K562 (cell line): ENCODE results near the gene BNC2. TPM values are rescaled to one million over a fixed set of nuclear protein-coding genes. Genes with fewer than 3 reads are reported as not detected.

Source experiments
- ATAC-seq: fragments of 200-7000 bp; cut with Tn5 transposase; 3 replicates; pipeline ENCODE4 v1.9.1; 2020; ENCODE audit warnings: moderate library complexity
- BruUV-seq: library from RNA; stranded (reverse); fragments of 400-500 nt; replicated peaks from 2 replicates; lab custom pipeline; 2021; lab: Mats Ljungman, UMichigan
- CTCF ChIA-PET: fragments of 300-600 bp; formaldehyde crosslinking; extraction: SDS; loops from one replicate; lab custom pipeline; 2021; ENCODE audit warnings: low intra/inter-chr PET ratio; lab: Yijun Ruan, JAX
- POLR2A ChIA-PET: fragments of 300-600, 350-650 bp; sonication (Branson Sonifier 250); formaldehyde crosslinking; extraction: SDS; loops from one replicate; lab custom pipeline; 2021; ENCODE audit warnings: antibody characterized with exemption, inconsistent platforms; lab: Yijun Ruan, JAX
- DNase-seq, 4 experiments: peaks; one replicate each; pipeline versions ENCODE4 v3.0.0 to v3.0.0-alpha.2; 2011 to 2018; ENCODE audit warnings: low spot score in 3 of 4, mixed read lengths in 3 of 4; ENCODE audit errors: extremely low read depth in 1 of 4
- FAIRE-seq: peaks from 2 replicates; lab custom pipeline; 2011; peaks lifted over from hg19 to GRCh38; lab: Jason Lieb, UNC
- H2AFZ ChIP-seq: 2 replicates; pipeline ENCODE4 v1.6.0; 2011; ENCODE audit warnings: low read depth, low read length, control low read depth, inconsistent platforms
- H3K27ac ChIP-seq: fragments of 200-600 bp; 3 replicates; pipeline ENCODE4 v1.8.0; 2011; ENCODE audit warnings: low read depth, mild to moderate bottlenecking, control low read depth, inconsistent platforms, low read length, moderate library complexity, mixed read lengths; ENCODE audit errors: extremely low read depth
- H3K27me3 ChIP-seq, 2 experiments: fragments of 300-600 bp in 1 of 2; 2 replicates in 1 of 2; 3 replicates in 1 of 2; pipeline versions ENCODE4 v1.6.0 to v1.8.0; 2011; ENCODE audit warnings: inconsistent platforms in 2 of 2, low read length in 2 of 2, mild to moderate bottlenecking in 1 of 2, mixed read lengths in 1 of 2, moderate library complexity in 1 of 2; ENCODE audit not compliant: control insufficient read depth in 2 of 2, insufficient read depth in 2 of 2
- H3K36me3 ChIP-seq: fragments of 300-600 bp; 3 replicates; pipeline ENCODE4 v1.8.0; 2011; ENCODE audit warnings: mild to moderate bottlenecking, low read length, inconsistent platforms; ENCODE audit not compliant: control insufficient read depth, insufficient read depth
- H3K4me1 ChIP-seq, 2 experiments: fragments of 200-600 bp in 1 of 2; replicated peaks in 1 of 2; 2 replicates in 1 of 2; 3 replicates in 1 of 2; pipeline versions ENCODE4 v1.5.1 to v1.8.0; 2011; ENCODE audit warnings: inconsistent platforms in 2 of 2, low read length in 2 of 2, mild to moderate bottlenecking in 1 of 2, mixed read lengths in 1 of 2, moderate library complexity in 1 of 2; ENCODE audit not compliant: control insufficient read depth in 2 of 2, insufficient read depth in 2 of 2
- H3K4me2 ChIP-seq: 2 replicates; pipeline ENCODE4 v1.6.1; 2011; ENCODE audit warnings: low read length, control low read depth, inconsistent platforms, mixed read lengths; ENCODE audit not compliant: insufficient read depth
- H3K4me3 ChIP-seq: fragments of 200-600 bp; sonication (generic), shearing (Covaris generic); 2 replicates; pipeline ENCODE4 v1.5.1; 2016; ENCODE audit warnings: control low read depth, inconsistent platforms
- H3K79me2 ChIP-seq: fragments of 200-600 bp; 3 replicates; pipeline ENCODE4 v1.8.0; 2011; ENCODE audit warnings: low read length, inconsistent platforms; ENCODE audit not compliant: control insufficient read depth, insufficient read depth
- H3K9ac ChIP-seq, 2 experiments: 2 replicates each; pipeline versions ENCODE4 v1.6.0 to v1.6.1; 2011; ENCODE audit warnings: low read depth in 2 of 2, low read length in 2 of 2, control low read depth in 1 of 2, inconsistent platforms in 1 of 2, mild to moderate bottlenecking in 1 of 2, mixed read lengths in 1 of 2; ENCODE audit not compliant: insufficient read depth in 1 of 2
- H3K9me1 ChIP-seq: one replicate; pipeline ENCODE4 v1.6.0; 2011; ENCODE audit warnings: inconsistent platforms, mild to moderate bottlenecking, low read length, moderate library complexity; ENCODE audit not compliant: control insufficient read depth, insufficient read depth
- H3K9me3 ChIP-seq: replicated peaks from 2 replicates; pipeline ENCODE4 v1.5.1; 2011; ENCODE audit warnings: low read depth, low read length, inconsistent platforms; ENCODE audit not compliant: control insufficient read depth, insufficient read depth
- H4K20me1 ChIP-seq: replicated peaks from 2 replicates; pipeline ENCODE4 v1.6.1; 2011; ENCODE audit warnings: low read length, inconsistent platforms, mixed read lengths; ENCODE audit not compliant: control insufficient read depth, insufficient read depth
- ARID3A ChIP-seq: IDR thresholded peaks from 2 replicates; pipeline ENCODE4 v1.6.1; 2012; ENCODE audit warnings: low read depth, low read length, improper control_type of control experiment, borderline replicate concordance
- ASH1L ChIP-seq: fragments of 450-650 bp; IDR thresholded peaks from 2 replicates; pipeline ENCODE4 v1.6.1; 2018; ENCODE audit warnings: borderline replicate concordance, mild to moderate bottlenecking, low read depth; ENCODE audit not compliant: partially characterized antibody
- CHCHD3 ChIP-seq: fragments of 250-450 bp; sonication (Bioruptor Pico); IDR thresholded peaks from 2 replicates; pipeline ENCODE4 v2.1.2; 2022; ENCODE audit warnings: mild to moderate bottlenecking
- E2F4 ChIP-seq: sonication (generic); formaldehyde crosslinking; IDR thresholded peaks from 2 replicates; pipeline ENCODE4 v1.8.0; 2022; ENCODE audit warnings: mild to moderate bottlenecking, low read depth, missing genetic modification reagents
- EP400 ChIP-seq: fragments of 450-650 bp; IDR thresholded peaks from 2 replicates; pipeline ENCODE4 v1.6.1; 2017; ENCODE audit warnings: antibody characterized with exemption, mild to moderate bottlenecking, moderate library complexity
- MAZ ChIP-seq, 2 experiments: fragments of 450-650 bp in 1 of 2; sonication (generic) in 1 of 2; formaldehyde crosslinking; IDR thresholded peaks in 1 of 2; conservative IDR thresholded peaks in 1 of 2; 2 replicates each; pipeline versions ENCODE4 v1.4.0 to v1.5.0; 2020; ENCODE audit warnings: mild to moderate bottlenecking in 1 of 2, missing genetic modification reagents in 1 of 2
- OTX1 ChIP-seq: fragments of 450-650 bp; formaldehyde crosslinking; IDR thresholded peaks from 2 replicates; pipeline ENCODE4 v1.4.0; 2022; ENCODE audit warnings: mild to moderate bottlenecking
- ZNF175 ChIP-seq: fragments of 200-800 bp; sonication (Bioruptor generic); IDR thresholded peaks from 2 replicates; pipeline ENCODE4 v1.6.1; 2016; ENCODE audit warnings: low read depth, mild to moderate bottlenecking, missing genetic modification characterization, missing compliant biosample characterization
- ZNF695 ChIP-seq: fragments of 450-650 bp; formaldehyde crosslinking; IDR thresholded peaks from 2 replicates; pipeline ENCODE4 v1.4.0; 2020; ENCODE audit warnings: mild to moderate bottlenecking, moderate library complexity
- in situ Hi-C: fragments of 300-500 bp; cut with MboI; formaldehyde crosslinking; loops from 4 replicates; pipeline ENCODE4 v1.15.0; 2018; ENCODE audit warnings: inconsistent platforms, mixed read lengths
- intact Hi-C: fragments of 100-400 bp; cut with micrococcal nuclease; formaldehyde crosslinking; loops from 2 replicates; pipeline ENCODE4 v1.14.2; 2022
- polyA plus RNA-seq, 8 experiments: library from polyadenylated mRNA; depleted of rRNA in 4 of 8; stranded (reverse) in 5 of 8; unstranded in 3 of 8; fragments of >200 nt; fragmentation: Nextera tagmentation in 2 of 8; fragmentation: Illumina TruSeq in 1 of 8; extraction: Ambion mirVana in 2 of 8; extraction: Trizol in 1 of 8; gene quantifications; 2 replicates each; pipeline versions ENCODE4 v1.2.1 to v1.2.3, GENCODE V29; 2011 to 2014; ENCODE audit warnings: inconsistent platforms in 1 of 8, missing spikeins in 1 of 8
- total RNA-seq, 7 experiments: library from RNA; depleted of rRNA in 6 of 7; stranded (reverse); fragments of >200 nt in 6 of 7; fragmentation: Illumina TruSeq in 2 of 7; extraction: Trizol in 2 of 7; gene quantifications; 2 replicates each; pipeline versions ENCODE4 v1.2.1 to v1.2.3, GENCODE V29; 2011 to 2021; ENCODE audit warnings: low replicate concordance in 1 of 7

BNC2 gene
- total and polyA plus RNA-seq, 9 of the 15 experiments (the other 6 are each of a cell fraction or from before 2014, with no cell fraction given), result not detected

GRCh38 chr9:16500386-16500785 lies 370.1 kb downstream of the BNC2 start (continued):
- TF ChIP-seq ARID3A, result no peak
- no peak for TF ChIP-seq ZNF175
- TF ChIP-seq MAZ (CRISPR knock-in tag; conservative IDR thresholded peaks at IDR 0.05 in 1 of 2, IDR thresholded peaks at IDR 0.05 in 1 of 2), result no peak
- no peak for TF ChIP-seq ZNF695
- TF ChIP-seq EP400, result no peak
- no peak for TF ChIP-seq OTX1
- no peak for TF ChIP-seq ASH1L

GRCh38 chr9:16499892-16500291 lies 370.6 kb downstream of the BNC2 start:
- no peak for FAIRE-seq
- no TSS peak for BruUV-seq

More at GRCh38 chr9:16499892-16500291, 370.6 kb downstream of the BNC2 start:
- intact Hi-C loops, result no loop called here
- ATAC-seq (no peak), DNase-seq (no peak)
- POLR2A ChIA-PET, result no interaction called here
- Histone ChIP-seq H3K9me3 (no peaks in the 10 kb centered on the region), H3K79me2 (no peaks in the 10 kb centered on the region), H3K9ac (no peak overlapping the region), H3K9me1 (no peaks in the 10 kb centered on the region), H3K36me3 (no peaks in the 10 kb centered on the region), H3K27ac (no peak overlapping the region), H2AFZ (no peak overlapping the region), H3K4me3 (no peak overlapping the region), H4K20me1 (no peaks in the 10 kb centered on the region), H3K27me3 (no peaks in the 10 kb centered on the region), H3K4me1 (no peaks in the 10 kb centered on the region), H3K4me2 (no peak overlapping the region)
- in situ Hi-C loops, result no loop called here
- no peak for TF ChIP-seq CHCHD3 (CRISPR knock-in tag)
- no peak for TF ChIP-seq E2F4 (CRISPR knock-in tag)
- CTCF ChIA-PET, result no interaction called here
